Measurements from ENCODE around the gene C1orf159.

C1orf159 gene

GRCh38 chr1:1130206-1131120 is 14.6 kb upstream of the C1orf159 start:
- no peak for DNase-seq

GRCh38 chr1:1129381-1129821 is 13.5 kb upstream of the C1orf159 start:
- no peak for DNase-seq

GRCh38 chr1:1128454-1129139 is 12.7 kb upstream of the C1orf159 start:
- no peak for DNase-seq

- DNase-seq, result no peak
Observed at GRCh38 chr1:1127551-1128451, 11.9 kb upstream of the C1orf159 start.

GRCh38 chr1:1125945-1126344 is 10.1 kb upstream of the C1orf159 start:
- DNase-seq, result no peak

GRCh38 chr1:1124786-1125642 is 9.1 kb upstream of the C1orf159 start:
- DNase-seq, result no peak

GRCh38 chr1:1124508-1124785 is 8.6 kb upstream of the C1orf159 start:
- no peak for DNase-seq

GRCh38 chr1:1123581-1124507 is 8.0 kb upstream of the C1orf159 start:
- no peak for DNase-seq

- no peak for DNase-seq
Observed at GRCh38 chr1:1122981-1123480, 7.1 kb upstream of the C1orf159 start.

- DNase-seq, result peak; percentile 67
Observed at GRCh38 chr1:1122078-1122811, 6.4 kb upstream of the C1orf159 start.

- DNase-seq, result no peak
Observed at GRCh38 chr1:1121611-1122077, 5.8 kb upstream of the C1orf159 start.

- no peak for DNase-seq
Observed at GRCh38 chr1:1120866-1121591, 5.1 kb upstream of the C1orf159 start.

- no peak for DNase-seq
Observed at GRCh38 chr1:1120096-1120495, 4.2 kb upstream of the C1orf159 start.

GRCh38 chr1:1119272-1119890 is 3.5 kb upstream of the C1orf159 start:
- DNase-seq, result no peak

GRCh38 chr1:1118876-1119220 is 3.0 kb upstream of the C1orf159 start:
- DNase-seq, result no peak

GRCh38 chr1:1118011-1118875 is 2.4 kb upstream of the C1orf159 start:
- no peak for DNase-seq

GRCh38 chr1:1117469-1117831 is 1.6 kb upstream of the C1orf159 start:
- no peak for DNase-seq

All from effector CD8-positive, alpha-beta T cell (primary cell).